SIG-M5 treated with dmso at 0.1 percent for 504 hours (cell line): ENCODE measurements around the gene PDE4D.
A peak's percentile ranks its signal among the peaks of the same experiment; 100 is the strongest.

Experiments used
- DNase-seq: peaks from one replicate; lab custom pipeline; 2025; ENCODE audit not compliant: unreplicated experiment; lab: John Stamatoyannopoulos, UW

Gene PDE4D

GRCh38 chr5:59037453-59037852 is 856.1 kb downstream of the PDE4D start:
- DNase-seq: no peak

- DNase-seq: no peak
Observed at GRCh38 chr5:59037041-59037440, 856.5 kb downstream of the PDE4D start.

- peak; percentile 94 for DNase-seq
Observed at GRCh38 chr5:59036274-59036961, 857.1 kb downstream of the PDE4D start.

- DNase-seq: no peak
Observed at GRCh38 chr5:59035681-59036080, 857.8 kb downstream of the PDE4D start.

- DNase-seq: peak; percentile 77
Observed at GRCh38 chr5:59034498-59035186, 858.9 kb downstream of the PDE4D start.

GRCh38 chr5:59027145-59027907 is 866.2 kb downstream of the PDE4D start:
- no peak for DNase-seq

- DNase-seq: no peak
Observed at GRCh38 chr5:59025734-59026133, 867.8 kb downstream of the PDE4D start.

GRCh38 chr5:59021837-59022514 is 871.5 kb downstream of the PDE4D start:
- DNase-seq: no peak

- DNase-seq: no peak
Observed at GRCh38 chr5:59021286-59021673, 872.2 kb downstream of the PDE4D start.

GRCh38 chr5:59020611-59021285 is 872.8 kb downstream of the PDE4D start:
- DNase-seq: no peak

GRCh38 chr5:59019078-59019477 is 874.4 kb downstream of the PDE4D start:
- no peak for DNase-seq

- no peak for DNase-seq
Observed at GRCh38 chr5:59016925-59017324, 876.6 kb downstream of the PDE4D start.

GRCh38 chr5:59008816-59009473 is 884.6 kb downstream of the PDE4D start:
- DNase-seq: no peak

- peak; percentile 51 for DNase-seq
Observed at GRCh38 chr5:59007460-59008063, 886.0 kb downstream of the PDE4D start.

- DNase-seq: no peak
Observed at GRCh38 chr5:59005934-59006701, 887.4 kb downstream of the PDE4D start.

- no peak for DNase-seq
Observed at GRCh38 chr5:59003641-59004040, 889.9 kb downstream of the PDE4D start.

- no peak for DNase-seq
Observed at GRCh38 chr5:59003124-59003523, 890.4 kb downstream of the PDE4D start.

GRCh38 chr5:59002162-59002825 is 891.2 kb downstream of the PDE4D start:
- DNase-seq: no peak

GRCh38 chr5:59001716-59002115 is 891.8 kb downstream of the PDE4D start:
- DNase-seq: no peak
